ENCODE measurements around the gene TBC1D8.
A peak's percentile ranks its signal among the peaks of the same experiment; 100 is the strongest.

The TBC1D8 gene

DNA sequence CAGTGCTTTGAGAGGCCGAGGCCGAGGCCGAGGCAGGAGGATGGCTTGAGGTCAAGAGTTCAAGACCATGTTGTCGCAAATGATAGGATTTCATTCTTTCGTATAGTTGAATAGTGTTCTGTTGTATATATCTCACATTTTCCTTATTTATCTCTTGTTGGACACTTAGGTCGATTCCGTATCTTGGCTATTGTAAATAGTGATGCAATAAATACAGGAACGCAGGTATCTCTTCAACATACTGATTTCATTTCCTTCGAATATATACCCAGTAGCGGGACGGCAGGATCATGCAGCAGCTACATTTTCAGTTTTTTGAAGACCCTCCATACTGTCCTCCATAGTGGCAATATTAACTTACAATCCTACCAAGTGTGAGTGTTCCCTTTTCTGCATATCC is 4.1 kb downstream of the TBC1D8 start:
- TF ChIP-seq, protein P1, sequence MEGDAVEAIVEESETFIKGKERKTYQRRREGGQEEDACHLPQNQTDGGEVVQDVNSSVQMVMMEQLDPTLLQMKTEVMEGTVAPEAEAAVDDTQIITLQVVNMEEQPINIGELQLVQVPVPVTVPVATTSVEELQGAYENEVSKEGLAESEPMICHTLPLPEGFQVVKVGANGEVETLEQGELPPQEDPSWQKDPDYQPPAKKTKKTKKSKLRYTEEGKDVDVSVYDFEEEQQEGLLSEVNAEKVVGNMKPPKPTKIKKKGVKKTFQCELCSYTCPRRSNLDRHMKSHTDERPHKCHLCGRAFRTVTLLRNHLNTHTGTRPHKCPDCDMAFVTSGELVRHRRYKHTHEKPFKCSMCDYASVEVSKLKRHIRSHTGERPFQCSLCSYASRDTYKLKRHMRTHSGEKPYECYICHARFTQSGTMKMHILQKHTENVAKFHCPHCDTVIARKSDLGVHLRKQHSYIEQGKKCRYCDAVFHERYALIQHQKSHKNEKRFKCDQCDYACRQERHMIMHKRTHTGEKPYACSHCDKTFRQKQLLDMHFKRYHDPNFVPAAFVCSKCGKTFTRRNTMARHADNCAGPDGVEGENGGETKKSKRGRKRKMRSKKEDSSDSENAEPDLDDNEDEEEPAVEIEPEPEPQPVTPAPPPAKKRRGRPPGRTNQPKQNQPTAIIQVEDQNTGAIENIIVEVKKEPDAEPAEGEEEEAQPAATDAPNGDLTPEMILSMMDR (IDR thresholded peaks at IDR 0.05), result no peak
- Mint-ChIP-seq H3K27me3 (ENCODE audit: low read depth, poor library complexity) (peaks cover 45% of the 10 kb centered on the region), H3K36me3 (ENCODE audit: low read depth) (peaks cover 20% of the 10 kb centered on the region), H3K4me1 (peaks cover 53% of the 10 kb centered on the region), H3K9me3 (peaks cover 13% of the 10 kb centered on the region), H3K27ac (no peak overlapping the region), H3K4me3 (no peak overlapping the region)
- no peak for DNase-seq

DNA sequence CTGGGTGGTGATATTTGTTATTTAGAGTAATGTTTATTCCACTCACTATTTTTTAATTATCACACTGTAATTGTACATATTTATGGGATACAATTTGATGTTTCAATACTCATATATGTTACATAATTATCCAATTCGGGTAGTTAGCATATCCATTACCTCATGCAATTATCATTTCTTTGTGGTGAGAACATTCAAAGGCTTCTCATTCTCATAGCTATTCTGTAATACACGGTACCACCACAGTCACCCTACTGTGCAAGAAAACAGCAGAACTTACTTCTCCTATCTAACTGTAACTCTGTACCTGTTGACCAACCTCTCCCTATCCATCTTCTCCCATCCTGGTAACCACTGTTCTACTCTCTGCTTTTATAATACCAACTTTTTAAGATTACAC is 4.6 kb downstream of the TBC1D8 start:
- no peak for DNase-seq
- no peak overlapping the region for H3K27ac Mint-ChIP-seq
- H3K4me3 Mint-ChIP-seq, result no peak overlapping the region
- TF ChIP-seq, protein P1 (IDR thresholded peaks at IDR 0.05), result no peak
- peaks cover 40% of the 10 kb centered on the region for H3K27me3 Mint-ChIP-seq (ENCODE audit: low read depth, poor library complexity)
- peaks cover 15% of the 10 kb centered on the region for H3K9me3 Mint-ChIP-seq
- H3K4me1 Mint-ChIP-seq, result peaks cover 48% of the 10 kb centered on the region
- H3K36me3 Mint-ChIP-seq (ENCODE audit: low read depth), result peaks cover 20% of the 10 kb centered on the region

DNA sequence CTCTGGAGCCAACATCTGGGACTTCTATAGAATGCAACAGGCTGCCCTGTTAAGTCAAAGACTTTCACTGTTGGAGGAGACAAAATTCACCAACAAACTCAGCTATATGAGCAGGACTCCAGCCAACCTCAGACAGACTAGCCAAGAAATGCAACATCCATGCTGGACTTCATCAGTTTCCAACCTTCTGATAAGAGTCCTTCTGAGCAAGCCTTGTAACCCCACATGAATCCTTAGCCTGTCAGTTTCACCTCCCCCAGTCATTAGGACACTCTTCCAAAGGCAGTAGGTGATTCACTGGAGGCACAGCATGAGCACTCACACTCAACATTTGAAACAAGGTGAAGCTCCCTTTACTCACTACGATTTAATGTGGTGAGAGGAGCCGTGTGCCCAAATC is 5.8 kb downstream of the TBC1D8 start:
- H3K9me3 Mint-ChIP-seq, result peaks cover 15% of the 10 kb centered on the region
- no peak overlapping the region for H3K27ac Mint-ChIP-seq
- peaks cover 51% of the 10 kb centered on the region for H3K4me1 Mint-ChIP-seq
- peaks cover 38% of the 10 kb centered on the region for H3K27me3 Mint-ChIP-seq (ENCODE audit: low read depth, poor library complexity)
- TF ChIP-seq, protein P1 (IDR thresholded peaks at IDR 0.05), result no peak
- H3K4me3 Mint-ChIP-seq, result no peak overlapping the region
- DNase-seq, result no peak
- peaks cover 20% of the 10 kb centered on the region for H3K36me3 Mint-ChIP-seq (ENCODE audit: low read depth)

DNA sequence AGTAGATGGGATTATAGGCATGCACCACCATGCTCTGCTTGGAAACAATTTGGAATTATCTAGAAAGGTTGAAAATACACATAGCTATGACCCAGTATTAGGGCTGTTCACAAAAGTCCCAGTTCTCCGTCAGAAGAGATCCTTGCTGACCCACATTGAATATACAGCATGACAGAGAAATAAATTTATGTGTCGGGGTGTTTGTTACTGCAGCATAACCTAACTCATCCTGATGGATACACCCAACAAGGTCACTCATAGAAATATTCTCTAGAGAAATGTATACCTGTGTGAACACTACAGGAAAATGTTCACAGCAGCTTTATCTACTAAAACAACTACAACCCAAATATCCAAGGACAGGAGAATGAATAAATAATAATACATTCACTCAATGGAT is 9.0 kb downstream of the TBC1D8 start:
- TF ChIP-seq, protein P1 (IDR thresholded peaks at IDR 0.05), result no peak
- DNase-seq, result no peak
- Mint-ChIP-seq H3K27ac (no peak overlapping the region), H3K27me3 (ENCODE audit: low read depth, poor library complexity) (peaks cover 11% of the 10 kb centered on the region), H3K9me3 (peaks cover 22% of the 10 kb centered on the region), H3K36me3 (ENCODE audit: low read depth) (peaks cover 15% of the 10 kb centered on the region), H3K4me1 (peaks cover 25% of the 10 kb centered on the region), H3K4me3 (no peak overlapping the region)

DNA sequence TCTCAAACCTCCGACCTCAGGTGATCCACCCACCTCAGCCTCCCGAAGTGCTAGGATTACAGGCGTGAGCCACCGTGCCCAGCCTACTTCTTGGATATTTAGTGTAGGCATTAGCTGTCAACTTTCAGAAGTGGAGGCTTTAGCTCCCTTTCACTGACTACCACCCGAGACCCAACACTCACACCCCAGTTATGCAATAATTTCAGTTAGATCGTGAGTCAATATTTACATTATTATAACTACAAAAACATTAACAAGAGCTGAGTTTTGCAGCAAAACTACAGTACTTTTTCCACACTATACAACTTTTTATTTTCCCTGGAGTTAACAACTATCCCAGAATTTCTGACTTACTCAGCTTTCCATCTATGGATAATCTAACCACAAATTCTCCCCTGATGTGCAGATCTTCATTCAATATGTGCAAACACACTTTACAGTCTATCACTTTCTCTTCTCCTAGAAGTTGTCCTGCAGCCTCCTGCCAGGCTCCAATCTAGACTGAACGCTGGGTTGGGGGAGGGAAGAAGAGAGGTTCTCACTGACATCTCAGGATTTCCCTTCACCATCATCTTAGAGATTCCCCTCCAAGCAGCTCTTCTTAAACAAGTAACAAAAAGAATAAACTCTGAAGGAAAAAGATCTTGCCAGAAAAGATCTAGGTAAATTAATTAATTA is 10.1 kb downstream of the TBC1D8 start:
- TF ChIP-seq, protein P1 (IDR thresholded peaks at IDR 0.05), result no peak
- H3K27ac Mint-ChIP-seq, result peak overlapping the region; percentile 1
- DNase-seq, result no peak
- H3K4me3 Mint-ChIP-seq, result no peak overlapping the region
- H3K9me3 Mint-ChIP-seq, result peaks cover 22% of the 10 kb centered on the region
- H3K36me3 Mint-ChIP-seq (ENCODE audit: low read depth), result peaks cover 8% of the 10 kb centered on the region
- peaks cover 5% of the 10 kb centered on the region for H3K27me3 Mint-ChIP-seq (ENCODE audit: low read depth, poor library complexity)
- peaks cover 25% of the 10 kb centered on the region for H3K4me1 Mint-ChIP-seq

DNA sequence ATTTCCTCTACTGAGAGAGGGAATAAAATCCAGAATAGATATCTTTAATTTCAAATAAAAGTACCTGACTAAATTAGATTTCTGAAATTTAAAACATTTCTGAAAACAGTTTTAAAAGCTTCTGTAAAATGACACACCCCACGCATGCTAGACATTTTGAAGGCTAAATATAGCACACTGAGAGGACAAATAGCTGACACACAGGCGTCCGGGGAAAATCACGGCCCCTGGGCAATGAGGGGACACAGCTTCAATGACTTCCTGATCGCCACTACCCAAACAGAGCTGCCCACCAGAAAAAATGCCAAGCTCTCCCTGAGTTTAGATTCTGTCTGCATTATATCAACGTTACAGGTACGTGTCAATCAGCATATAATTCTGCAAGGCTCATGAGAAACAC is 10.9 kb downstream of the TBC1D8 start:
- Mint-ChIP-seq H3K36me3 (ENCODE audit: low read depth) (peaks cover 8% of the 10 kb centered on the region), H3K4me3 (no peak overlapping the region), H3K9me3 (peaks cover 25% of the 10 kb centered on the region), H3K4me1 (peaks cover 17% of the 10 kb centered on the region), H3K27ac (no peak overlapping the region), H3K27me3 (ENCODE audit: low read depth, poor library complexity) (peaks cover 5% of the 10 kb centered on the region)
- DNase-seq, result no peak
- TF ChIP-seq, protein P1 (IDR thresholded peaks at IDR 0.05), result no peak
